D721Med (cell line): ENCODE measurements around the gene DCP2.

Source experiments
- DNase-seq: peaks from one replicate; pipeline ENCODE4 v3.0.0; 2011; ENCODE audit warnings: low spot score; ENCODE audit not compliant: insufficient read length
- FAIRE-seq: peaks from 2 replicates; lab custom pipeline; 2011; peaks lifted over from hg19 to GRCh38; lab: Jason Lieb, UNC
- TF ChIP-seq, protein P1 (sequence below): IDR thresholded peaks from 2 replicates; pipeline ENCODE4 v1.5.1; 2012; ENCODE audit warnings: mild to moderate bottlenecking, control low read depth; ENCODE audit not compliant: insufficient read depth; ENCODE audit errors: missing control alignments

DCP2 gene

DNA sequence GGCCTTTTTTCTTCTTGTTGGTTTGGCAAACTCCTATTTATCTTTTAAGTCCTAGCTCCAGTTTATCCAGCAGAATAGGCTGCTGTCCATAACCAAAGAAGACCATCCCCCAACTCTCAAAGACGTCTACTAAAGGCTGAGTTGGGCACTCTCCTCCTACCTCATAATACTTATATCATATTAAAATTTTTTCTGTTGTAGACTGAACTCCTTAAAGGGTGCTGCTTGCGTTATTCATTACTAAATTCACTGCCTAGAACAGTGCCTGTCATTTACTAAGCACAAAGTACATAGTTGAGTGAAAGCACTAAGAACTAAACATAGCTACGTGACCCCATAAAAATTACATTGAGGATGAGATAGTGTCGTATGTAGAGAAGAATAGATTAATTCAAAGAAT lies 21.7 kb downstream of the DCP2 start:
- TF ChIP-seq, protein P1, sequence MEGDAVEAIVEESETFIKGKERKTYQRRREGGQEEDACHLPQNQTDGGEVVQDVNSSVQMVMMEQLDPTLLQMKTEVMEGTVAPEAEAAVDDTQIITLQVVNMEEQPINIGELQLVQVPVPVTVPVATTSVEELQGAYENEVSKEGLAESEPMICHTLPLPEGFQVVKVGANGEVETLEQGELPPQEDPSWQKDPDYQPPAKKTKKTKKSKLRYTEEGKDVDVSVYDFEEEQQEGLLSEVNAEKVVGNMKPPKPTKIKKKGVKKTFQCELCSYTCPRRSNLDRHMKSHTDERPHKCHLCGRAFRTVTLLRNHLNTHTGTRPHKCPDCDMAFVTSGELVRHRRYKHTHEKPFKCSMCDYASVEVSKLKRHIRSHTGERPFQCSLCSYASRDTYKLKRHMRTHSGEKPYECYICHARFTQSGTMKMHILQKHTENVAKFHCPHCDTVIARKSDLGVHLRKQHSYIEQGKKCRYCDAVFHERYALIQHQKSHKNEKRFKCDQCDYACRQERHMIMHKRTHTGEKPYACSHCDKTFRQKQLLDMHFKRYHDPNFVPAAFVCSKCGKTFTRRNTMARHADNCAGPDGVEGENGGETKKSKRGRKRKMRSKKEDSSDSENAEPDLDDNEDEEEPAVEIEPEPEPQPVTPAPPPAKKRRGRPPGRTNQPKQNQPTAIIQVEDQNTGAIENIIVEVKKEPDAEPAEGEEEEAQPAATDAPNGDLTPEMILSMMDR = no peak
- DNase-seq (no peak), FAIRE-seq (no peak)

DNA sequence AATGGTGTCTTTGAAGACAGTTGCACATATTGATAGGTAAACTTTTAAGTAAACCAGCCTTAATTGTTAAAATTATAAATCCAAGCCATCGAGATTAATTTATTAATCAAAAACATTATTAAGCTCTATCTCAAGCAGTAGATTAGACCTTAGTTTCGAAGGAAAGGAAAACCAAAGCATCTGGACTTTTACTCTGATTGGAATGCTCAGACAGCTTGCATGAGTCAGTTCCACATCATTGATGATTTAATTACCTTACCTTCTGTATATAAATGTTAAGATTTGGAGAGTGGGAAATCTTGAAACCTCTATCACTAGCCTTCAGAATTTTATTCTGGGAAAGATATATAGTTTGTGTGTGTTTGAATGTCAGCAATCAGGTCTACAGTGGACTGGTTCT lies 23.9 kb downstream of the DCP2 start:
- TF ChIP-seq, protein P1 = no peak
- FAIRE-seq = no peak
- DNase-seq = no peak

DNA sequence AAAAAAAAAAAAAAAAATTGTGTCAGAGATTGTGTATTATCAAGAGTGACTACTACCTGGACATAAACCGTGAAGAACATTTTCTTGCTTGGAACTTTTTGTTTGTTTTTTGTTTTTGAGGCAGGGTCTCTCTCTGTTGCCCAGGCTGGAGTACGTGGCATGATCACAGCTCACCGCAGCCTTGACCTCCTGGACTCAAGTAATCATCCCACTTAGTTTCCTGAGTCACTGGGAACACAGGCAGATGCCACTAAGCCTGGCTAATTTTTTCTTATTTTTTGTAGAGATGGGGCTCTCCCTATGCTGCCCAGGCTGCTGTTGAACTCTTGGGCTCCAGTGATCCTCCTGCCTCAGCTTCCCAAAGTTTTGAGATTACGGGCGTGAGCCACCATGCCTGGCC lies 25.8 kb downstream of the DCP2 start:
- DNase-seq = no peak
- TF ChIP-seq, protein P1 = no peak
- no peak for FAIRE-seq

DNA sequence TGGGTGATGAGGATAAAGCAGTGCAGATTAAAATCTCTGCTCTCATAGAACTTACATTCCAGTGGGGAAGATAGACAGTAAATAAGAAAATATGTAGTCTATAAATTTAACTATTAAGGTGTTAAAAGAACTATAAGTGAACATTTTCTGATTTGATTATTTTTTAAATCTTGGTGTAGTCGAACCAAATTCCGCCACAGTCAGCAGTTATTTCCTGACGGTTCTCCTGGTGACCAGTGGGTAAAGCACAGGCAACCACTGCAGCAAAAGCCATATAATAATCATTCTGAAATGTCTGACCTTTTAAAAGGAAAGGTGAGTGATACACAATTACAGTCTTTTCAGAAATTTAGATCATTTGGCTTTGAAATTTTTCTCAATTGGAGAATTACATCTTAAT lies 27.2 kb downstream of the DCP2 start:
- TF ChIP-seq, protein P1 = no peak
- FAIRE-seq = no peak
- no peak for DNase-seq

DNA sequence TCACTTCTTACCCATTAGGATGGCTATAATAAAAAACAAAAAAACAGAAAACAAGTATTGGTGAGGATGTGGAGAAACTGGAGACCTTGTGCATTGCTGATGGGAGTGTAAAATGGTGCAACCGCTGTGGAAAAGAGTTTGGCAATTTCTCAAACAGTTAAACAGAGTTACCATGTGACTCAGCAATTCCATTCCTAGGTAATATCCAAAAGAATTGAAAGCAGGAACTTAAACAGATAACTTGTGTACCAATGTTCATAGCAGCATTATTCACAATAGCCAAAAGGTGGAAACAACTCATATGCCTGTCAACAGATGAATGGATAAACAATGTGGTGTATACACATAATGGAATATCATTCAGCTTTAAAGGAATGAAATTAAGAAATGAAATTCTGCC lies 28.9 kb downstream of the DCP2 start:
- FAIRE-seq (no peak), DNase-seq (no peak)
- TF ChIP-seq, protein P1 = no peak

DNA sequence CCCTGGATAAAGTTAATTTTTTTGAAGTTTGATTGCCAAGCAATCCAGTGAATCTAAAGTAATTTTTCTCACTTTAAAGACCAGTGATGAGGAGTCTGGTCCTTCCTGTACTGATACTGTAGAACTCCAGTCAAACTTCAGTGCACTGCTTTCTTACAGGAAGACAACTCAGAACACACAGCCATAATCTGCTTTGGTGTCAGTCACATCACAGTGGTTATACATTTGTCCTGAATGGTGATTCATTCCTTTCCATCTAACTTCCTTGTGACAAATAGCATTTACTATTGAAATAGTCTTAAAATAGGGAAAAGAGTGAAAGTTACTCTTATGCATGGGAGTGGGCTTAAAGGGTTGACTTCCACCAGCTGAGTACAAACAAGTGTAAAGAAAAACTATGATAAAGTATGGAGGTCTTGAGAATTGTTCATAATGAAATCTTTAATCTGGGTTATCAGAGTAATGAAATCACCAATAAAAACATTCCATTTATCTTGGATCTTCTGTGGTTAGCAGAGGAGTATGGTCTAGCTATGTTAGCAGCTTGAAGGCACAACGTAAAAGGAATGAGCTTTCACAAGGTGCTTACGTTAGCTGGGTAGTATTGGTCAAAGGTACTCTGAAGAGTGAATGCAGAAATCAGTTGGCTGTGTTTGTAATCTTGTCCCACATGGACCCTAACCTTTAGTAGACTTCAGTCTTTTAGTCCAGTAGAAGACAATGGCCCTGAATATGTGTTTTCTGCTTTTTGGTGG lies 41.5 kb downstream of the DCP2 start:
- FAIRE-seq = no peak

More for the DNA sequence above, 41.5 kb downstream of the DCP2 start:
- TF ChIP-seq, protein P1 = no peak
- DNase-seq = no peak
